CD4-positive, alpha-beta T cell treated with Interleukin-6 for 4 hours (primary cell): ENCODE data around the gene INTS7.
"Not testable (repeated sequence)": the region's sequence is repeated elsewhere in the genome, so short reads cannot be mapped to it uniquely, and the experiment has no call there.

Source experiments
- DNase-seq: peaks from one replicate; pipeline ENCODE4 v3.0.0-alpha.2; 2020; ENCODE audit warnings: mixed read lengths

INTS7 gene

DNA sequence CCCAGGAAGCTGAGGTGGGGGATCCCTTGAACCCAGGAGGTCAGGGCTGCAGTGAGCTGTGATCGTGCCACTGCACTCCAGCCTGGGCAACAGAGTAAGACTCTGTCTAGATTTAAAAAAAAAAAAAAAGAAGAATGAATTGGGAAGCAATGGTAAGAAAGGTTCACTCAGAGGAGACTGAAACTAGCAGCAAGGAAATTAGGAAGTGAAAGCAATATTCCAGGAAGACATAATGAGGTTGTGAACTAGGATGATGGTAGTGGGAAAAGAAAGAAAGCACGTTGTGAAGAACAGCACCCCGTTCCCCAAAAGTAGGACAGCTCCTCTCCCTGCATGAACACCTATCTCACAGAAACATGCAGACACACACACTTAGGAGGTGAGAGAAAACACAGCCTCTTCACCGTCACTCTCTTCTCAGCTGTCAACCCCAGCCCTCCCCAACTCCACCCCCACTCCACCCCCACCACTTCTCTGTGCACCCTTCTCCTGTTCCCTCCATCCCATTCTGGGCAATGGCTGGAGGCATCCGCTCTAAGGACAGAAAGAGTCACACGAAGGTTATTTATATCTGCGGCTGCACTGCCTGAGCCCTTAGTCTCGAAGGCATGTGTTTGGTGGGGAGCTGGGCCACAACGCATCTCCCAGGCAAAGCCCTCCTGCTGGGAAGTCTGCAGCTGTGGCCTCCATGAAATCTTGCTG is 103.0 kb downstream of the INTS7 start:
- no peak for DNase-seq

- DNase-seq: no peak
These were observed 105.7 kb downstream of the INTS7 start for GRCh38 chr1:211929683-211930082.

DNA sequence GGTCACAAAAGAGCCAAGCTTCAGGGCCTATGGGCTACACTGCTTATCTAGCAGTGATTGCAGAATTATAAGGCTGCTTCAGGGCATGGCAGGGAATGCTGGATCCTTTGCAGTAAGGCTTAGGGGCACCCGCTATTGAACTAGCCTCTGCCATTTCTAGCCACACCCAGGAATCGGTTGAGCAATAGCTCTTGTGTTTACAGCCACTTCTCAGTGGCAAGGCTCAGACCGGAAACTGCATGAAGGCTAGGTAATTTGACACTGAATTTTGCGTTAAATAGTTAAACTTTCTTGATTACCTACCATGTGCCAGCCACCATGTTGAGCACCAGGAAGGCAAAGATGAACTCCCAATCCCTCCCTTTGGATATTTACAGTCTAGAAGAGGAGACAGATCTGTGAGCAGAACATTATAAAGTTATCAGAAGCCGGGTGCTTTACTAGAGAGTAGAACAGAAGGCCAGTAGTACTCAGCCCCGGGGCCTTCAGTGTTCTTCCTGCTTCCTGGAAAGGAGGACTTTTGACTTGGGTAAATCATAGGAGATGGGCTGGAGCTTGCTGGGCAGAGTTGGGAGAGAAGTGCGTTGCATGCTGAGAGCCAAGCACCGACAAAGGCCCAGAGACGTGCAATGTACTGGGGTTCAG is 106.2 kb downstream of the INTS7 start:
- no peak for DNase-seq

DNA sequence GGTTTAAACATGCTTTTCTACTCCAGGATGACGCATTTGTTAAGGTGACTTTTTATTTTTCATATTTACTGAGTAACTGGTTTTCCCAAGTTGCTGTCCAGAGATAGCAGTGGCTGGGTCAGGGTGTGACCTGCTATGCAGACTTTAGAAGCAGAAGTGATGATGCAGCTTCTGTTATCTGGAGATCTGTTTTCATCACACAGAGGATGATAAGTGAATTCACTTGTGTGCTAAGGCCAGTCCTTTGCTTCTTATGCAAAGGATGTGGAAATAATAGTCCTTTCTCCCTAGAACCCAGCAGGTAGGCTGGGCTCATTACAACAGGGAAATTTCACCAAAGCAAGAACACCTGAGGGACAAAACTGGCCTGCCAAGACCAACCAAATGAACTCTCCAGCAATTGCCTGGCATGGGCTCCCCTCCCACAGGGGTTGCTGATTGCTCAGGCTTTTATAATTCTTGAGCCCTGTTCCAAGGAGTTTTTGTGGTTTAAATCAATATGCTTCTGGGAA is 107.0 kb downstream of the INTS7 start:
- no peak for DNase-seq

DNA sequence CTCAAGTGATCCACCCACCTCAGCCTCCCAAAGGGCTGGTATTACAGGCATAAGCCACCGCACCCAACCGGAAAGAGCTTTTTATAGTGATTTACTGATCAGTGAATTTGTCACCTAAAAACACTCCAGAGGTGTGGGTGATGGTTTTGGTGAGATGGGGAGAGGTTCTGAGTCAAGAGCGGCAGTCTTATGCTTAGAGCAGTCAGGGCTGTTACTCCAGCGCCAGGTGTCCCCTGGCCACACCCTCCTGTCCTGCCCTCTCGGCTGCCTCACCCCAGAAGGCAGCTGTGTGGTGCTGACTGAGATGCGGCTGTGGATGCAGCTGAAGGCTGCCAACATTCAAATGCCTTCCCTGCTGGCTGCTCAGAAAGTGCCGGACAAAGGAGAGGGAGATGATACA is 110.3 kb downstream of the INTS7 start:
- DNase-seq: no peak

- DNase-seq: no peak
These were observed 111.1 kb downstream of the INTS7 start for GRCh38 chr1:211924256-211924655.

DNA sequence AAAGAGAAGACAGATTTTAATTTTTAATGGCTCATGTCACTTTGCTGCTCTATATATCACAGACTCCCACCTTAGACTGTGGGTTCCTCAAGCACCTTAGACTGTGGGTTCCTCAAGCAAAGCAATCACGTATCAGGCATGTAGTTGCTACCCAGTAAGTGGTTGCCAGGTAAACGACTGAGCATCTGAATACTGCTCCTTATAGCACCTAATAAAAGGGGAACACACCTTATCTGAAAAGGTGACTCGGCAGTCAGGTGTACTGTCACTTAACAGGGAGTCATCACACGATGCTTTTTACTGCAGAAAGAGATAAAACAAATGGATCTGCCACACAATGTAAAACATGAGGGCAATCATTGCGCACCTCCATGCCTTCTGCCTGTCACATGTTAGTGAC is 112.3 kb downstream of the INTS7 start:
- DNase-seq: no peak

GRCh38 chr1:211921579-211922095 is 113.7 kb downstream of the INTS7 start:
- no peak for DNase-seq

- DNase-seq: no peak
These were observed 114.6 kb downstream of the INTS7 start for GRCh38 chr1:211920602-211921226.

DNA sequence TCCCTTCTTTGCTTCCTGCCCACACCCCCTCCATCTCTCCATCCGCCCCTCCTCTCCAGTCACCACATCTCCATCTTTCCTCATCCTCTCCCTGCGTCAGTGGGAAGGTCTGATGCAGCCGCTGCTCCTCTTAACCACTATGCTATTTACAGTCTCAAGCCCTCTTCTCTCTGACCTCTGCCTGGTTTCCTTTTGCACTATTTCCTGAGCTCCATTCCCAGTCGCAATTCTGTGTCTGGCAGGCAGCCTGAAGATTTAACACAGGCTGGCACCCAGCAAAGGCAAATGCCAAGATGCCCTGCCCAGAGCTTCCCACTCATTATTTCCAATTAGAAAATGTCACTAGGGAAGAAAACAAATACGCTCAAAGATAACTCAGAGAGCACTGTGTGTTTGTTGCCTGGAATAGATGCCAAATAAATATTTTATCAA is 115.2 kb downstream of the INTS7 start:
- DNase-seq: no peak

GRCh38 chr1:211918843-211919414 is 116.4 kb downstream of the INTS7 start:
- no peak for DNase-seq

DNA sequence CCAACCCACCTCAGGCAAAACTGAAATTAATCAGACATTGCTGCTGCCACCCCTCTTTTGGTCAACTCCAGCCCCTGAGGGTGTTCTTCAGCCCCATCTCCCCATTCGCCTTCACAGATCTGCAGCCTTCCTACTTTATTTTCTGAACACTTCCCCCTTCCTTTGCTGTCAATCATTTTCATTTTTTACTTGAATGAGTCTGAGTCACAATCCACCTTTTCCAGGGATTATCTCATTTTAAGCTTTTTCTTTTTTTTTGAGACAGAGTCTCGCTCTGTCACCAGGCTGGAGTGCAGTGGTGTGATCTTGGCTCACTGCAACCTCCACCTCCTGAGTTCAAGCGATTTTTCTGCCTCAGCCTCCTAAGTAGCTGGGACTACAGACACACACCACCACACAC is 118.9 kb downstream of the INTS7 start:
- not testable (repeated sequence) for DNase-seq

- no peak for DNase-seq
These were observed 119.4 kb downstream of the INTS7 start for GRCh38 chr1:211915924-211916323.

DNA sequence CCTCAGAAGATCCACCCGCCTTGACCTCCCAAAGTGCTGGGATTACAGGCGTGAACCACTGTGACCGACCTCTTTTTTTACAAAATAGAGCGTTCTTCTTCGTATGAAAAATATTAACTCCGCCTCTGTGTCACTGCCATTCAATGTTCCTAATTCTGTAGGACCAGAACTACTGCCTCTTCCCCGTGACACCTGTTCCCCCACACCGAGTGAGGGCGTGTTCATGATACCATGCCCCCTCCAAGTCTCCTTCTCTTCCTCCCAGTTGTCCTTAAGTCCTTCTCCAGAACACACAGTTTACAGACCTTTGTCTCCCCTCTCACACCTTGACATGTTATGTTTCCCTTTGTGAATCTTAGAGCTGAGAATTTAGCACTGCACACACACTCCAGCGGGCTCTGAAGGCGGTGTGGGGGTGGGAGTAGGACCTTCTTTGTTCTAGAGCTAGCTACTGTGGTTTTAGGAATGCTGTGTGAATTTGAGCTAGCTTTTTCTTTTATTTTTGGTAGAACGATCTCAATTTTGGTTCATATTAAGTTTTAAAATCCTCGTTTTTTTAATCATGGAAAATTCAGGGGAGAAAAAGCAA is 122.4 kb downstream of the INTS7 start:
- no peak for DNase-seq

DNA sequence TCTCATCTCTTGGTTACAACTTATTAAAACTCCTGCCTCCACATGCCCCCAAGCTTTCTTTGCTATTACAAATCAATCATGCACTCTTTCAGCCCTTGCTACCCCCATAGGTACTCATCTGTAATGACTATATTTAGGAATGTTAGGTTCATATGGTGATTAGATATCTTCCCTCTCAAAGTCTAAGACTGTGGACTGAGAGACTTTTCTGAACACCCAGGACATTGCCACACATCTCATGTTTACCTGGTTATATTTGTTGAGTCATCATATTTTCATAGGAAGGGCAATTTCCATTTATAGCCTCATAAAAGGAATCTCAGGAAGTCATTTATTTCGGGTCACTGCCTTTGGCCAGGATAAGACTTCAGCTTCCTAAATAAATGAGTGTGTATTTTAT is 123.3 kb downstream of the INTS7 start:
- no peak for DNase-seq

- DNase-seq: no peak
These were observed 124.4 kb downstream of the INTS7 start for GRCh38 chr1:211910913-211911485.

GRCh38 chr1:211910113-211910884 is 125.1 kb downstream of the INTS7 start:
- DNase-seq: no peak

DNA sequence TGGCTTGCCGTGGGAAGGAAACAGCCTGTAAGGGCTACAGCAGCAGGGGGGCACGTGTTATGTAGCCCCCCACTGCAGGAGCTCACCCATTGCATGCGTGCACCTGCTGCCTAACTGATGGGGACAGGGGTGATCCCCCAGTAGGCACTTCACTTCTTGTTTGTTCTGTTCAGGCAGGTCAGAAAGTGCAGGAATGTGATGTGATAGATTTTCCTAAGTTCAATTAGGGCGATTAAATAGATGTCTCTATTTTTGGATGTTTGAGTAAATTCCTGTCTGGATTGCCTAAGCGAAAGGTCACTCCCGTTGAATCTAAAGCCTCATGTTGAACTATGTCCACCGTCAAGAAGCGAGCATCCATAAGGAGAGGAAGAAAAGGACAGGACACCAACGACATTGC is 126.0 kb downstream of the INTS7 start:
- no peak for DNase-seq

GRCh38 chr1:211908951-211909350 is 126.4 kb downstream of the INTS7 start:
- DNase-seq: no peak

- no peak for DNase-seq
These were observed 126.9 kb downstream of the INTS7 start for GRCh38 chr1:211908453-211908852.

GRCh38 chr1:211903490-211904245 is 131.7 kb downstream of the INTS7 start:
- DNase-seq: no peak
